RCC 7860 (cell line): ENCODE data around the gene NDUFAF5.

Experiments used
- DNase-seq: peaks from one replicate; pipeline ENCODE4 v3.0.0-alpha.2; 2015; ENCODE audit warnings: low spot score
- FAIRE-seq: peaks from 2 replicates; lab custom pipeline; 2012; peaks lifted over from hg19 to GRCh38; lab: Jason Lieb, UNC

Gene NDUFAF5

DNA sequence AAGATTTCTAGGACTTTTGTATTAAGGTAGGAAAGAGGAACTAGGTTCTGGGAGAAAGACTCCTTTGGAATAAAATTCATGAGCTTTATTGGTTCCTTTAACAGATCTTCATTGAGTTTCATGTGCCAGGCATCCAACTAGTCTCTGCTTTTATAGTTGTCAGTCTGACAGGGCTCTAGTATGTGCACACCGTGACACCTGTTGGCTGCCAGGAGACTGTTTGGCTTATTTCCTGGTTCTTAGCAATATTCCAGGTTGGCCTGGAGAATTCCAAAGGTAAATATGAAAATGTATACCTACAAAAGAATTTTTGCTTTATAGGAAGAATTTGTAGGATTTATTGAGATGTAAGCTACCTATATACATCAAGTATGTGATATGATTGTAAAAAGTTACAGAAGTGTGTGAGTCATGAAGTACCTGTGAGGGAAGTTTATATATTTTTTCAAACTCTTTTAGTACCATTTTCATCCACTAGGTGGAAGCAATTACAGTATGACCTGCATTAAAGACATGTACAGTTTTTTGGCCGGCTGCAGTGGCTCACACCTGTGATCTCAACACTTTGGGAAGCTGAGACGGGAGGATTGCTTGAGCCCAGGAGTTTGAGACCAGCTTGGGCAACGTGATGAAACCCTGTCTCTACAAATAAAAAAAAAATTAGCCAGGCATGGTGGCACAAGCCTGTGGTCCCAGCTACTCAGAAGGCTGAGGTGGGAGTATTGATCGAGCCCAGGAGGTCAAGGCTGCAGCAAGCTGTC lies 35.2 kb downstream of the NDUFAF5 start:
- FAIRE-seq = no peak
- peak; percentile 49 for DNase-seq

DNA sequence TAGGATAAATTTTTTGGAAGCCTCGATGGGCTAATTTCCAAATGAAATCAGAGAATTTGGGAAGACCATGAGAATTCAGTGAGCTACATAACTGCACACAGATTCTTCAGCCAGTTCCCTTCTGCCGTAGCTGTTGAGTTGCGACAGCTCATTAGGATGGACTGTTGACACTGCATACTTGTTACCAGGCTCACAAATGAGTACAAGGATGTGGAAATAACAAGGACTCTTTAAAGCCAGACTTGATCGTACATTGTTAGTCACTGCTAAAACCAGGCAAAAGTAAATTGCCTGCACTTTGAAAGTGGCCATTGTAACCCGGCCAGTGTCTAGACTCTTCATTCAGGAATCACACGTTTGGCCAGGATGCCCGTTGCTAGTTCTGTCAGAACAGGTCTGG lies 37.0 kb downstream of the NDUFAF5 start:
- FAIRE-seq (no peak), DNase-seq (no peak)

DNA sequence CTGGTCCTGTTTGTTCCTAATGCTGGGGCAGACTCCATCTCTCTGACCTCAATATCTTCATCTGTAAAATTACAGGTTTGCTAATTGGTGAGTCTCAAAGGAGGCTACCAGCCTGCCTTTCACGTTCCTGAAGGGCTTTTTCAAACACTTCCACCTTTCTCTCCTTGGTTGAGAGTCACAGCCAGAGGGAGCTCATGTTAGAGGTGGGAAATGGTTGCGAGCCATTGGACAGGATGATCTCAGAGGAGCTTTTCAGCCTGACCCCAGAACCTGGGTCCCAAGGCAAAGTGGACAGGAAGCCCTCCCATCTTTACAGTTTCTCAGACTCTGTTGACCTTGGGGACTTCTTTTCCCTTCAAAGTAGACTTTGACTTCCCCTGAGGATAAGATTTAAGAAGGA lies 37.6 kb downstream of the NDUFAF5 start:
- DNase-seq (no peak), FAIRE-seq (no peak)

DNA sequence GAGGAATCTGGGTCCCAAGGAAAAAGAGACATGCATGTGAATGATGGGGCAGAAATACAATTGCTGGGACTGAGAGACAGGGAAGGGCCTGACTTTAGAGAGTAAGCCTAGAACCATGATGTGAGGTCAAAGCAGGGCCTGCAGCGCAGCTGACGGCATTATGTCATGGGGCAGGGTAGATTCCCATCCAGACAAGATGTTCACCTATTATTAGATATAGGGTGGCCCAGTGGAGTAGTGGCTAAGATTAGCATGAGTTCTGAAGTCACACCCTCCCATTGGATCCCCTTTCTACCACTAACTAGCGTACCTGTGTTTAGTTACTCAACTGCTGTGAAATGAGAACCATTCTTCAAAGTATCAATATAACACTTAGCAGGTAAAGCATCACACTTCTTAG lies 39.6 kb downstream of the NDUFAF5 start:
- DNase-seq = no peak
- FAIRE-seq = no peak

DNA sequence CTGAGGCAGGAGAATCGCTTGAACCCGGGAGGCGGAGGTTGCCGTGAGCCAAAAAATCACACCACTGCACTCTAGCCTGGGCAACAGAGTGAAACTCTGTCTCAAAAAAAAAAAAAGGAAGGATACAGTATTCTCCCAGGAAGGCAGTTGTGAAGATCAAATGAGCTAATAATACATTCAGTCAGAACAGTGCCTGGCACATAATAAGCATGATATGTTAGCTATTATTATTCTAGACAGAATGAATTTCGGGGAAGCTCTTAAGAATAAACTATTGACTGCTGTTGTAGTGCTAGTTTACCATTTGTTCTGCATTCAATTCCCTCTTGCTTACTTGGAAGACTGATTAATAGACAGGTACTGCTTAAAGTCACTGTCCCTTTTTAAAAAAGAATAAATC lies 40.6 kb downstream of the NDUFAF5 start:
- FAIRE-seq (no peak), DNase-seq (no peak)

DNA sequence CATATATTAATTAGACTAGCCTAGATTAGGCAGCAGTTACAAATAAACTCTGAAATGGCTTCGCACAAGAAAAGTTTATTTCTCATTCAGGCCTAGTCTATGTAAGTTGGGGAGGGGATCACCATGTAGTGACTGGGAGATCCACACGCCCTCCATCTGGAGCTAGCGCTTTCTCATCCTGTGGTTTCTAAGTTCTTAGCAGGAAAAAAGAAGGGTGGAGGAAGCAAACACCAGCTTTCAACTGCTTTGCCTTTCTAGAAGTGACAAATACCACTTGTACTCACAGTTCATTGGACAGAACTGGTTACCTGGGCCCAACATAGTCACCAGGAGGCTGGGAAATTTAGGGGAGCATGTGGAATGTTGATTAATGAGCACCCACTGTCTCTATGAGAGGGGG lies 46.6 kb downstream of the NDUFAF5 start:
- DNase-seq (no peak), FAIRE-seq (no peak)

DNA sequence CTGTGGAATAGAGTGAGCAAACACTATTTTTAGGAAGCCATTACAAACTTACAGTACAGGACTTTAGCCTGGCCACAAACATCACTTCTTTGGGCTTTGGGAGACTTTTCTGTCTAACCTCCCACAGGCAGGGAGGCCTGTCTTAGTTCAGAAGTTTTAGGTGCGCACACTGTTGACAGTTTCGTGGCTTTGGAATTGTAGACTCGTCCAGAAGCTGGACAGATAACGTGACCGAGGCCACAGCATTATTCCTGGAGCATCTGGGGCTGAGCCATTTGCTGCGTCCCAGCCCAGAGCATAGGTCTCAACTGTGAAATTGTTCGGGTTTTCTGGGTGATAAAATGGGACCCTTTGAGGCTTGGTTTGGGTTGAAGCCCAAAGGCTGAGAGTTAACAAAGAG lies 53.8 kb downstream of the NDUFAF5 start:
- no peak for FAIRE-seq
- no peak for DNase-seq

DNA sequence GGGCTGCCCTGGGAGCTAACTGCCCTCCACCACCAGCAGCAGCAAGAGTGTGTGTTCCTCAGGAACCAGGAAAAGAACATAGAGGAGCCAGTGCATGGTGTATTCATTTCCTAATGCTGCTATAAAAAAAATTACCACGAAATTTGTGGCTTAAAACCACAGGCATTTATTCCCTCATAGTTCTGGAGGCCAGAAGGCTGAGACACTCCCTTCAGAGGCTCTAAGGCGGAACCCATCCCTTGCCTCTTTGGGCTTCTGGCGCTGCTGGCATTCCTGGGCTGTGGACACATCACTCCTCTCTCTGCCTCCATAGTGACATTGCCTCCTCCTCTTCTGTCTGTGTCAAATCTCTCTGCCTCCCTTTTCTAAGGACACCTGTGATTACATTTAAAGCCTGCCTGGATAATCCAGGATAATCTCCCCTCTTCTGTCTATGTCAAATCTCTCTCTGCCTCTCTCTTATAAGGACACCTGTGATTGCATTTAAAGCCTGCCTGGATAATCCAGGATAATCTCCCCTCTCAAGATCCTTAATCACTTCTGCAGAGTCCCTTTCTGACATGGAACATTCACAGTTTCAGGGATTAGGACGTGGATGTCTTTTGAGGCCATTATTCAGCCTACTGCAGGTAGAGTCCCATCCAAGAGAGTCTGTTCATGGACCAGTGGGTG lies 54.7 kb downstream of the NDUFAF5 start:
- no peak for FAIRE-seq

DNA sequence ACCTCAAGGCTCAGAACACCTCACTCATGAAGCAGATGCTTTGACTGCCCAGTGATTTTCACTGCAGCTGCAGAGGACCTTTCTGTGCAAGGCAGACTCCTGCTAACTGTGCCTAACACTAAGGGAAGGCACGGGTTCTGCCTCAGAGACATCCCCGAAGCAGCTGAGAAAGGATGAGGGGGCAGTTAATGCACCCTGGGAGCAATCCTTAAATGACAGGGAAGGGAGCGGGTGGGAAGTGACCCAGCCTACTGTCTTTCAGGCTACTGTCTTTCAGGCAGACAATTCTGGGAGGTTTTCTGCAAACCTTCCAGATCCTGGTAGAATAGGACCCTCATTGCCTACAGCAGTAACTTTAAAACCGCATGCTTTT lies 55.3 kb downstream of the NDUFAF5 start:
- FAIRE-seq (no peak), DNase-seq (no peak)

More for the DNA sequence above, 54.7 kb downstream of the NDUFAF5 start:
- DNase-seq = peak; percentile 23

DNA sequence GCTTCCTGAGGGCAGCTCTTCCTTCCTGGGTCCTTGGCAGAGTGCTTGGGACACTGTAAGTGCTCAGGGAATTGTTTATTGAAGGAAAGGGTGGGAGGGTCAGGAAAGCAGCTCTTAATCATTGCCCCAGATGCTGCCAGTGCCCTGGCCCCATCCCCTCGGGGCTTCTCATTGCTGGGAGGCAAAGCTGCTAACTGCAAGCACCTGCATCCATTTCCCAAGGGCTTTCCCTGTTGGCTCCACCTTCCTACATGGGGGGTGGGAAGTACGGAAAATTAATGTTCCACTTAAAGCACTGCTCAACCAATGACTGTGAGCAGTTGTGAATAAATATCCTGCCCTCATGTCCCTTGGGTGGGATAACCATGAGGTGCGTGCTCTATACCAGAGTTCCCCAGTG lies 56.4 kb downstream of the NDUFAF5 start:
- no peak for DNase-seq
- FAIRE-seq = no peak

DNA sequence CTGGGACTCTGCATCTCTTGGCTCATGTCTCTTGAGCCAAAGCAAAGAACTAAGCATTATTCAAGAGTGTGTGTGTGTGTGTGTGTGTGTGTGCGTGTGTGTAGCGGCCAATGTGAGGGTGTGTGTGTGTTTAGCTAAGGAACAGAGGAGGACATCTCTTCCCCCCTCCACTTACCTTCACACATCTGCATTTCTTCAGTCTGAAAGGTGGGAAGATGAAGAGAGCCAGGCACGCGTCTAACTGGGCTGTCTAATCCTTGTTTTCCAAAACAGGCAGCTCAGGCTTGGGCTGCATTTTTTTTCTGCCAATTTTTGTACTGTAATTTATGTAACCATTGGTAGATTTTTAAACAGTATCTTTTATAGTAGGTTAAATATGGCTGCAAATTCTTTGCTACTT lies 59.5 kb downstream of the NDUFAF5 start:
- DNase-seq (no peak), FAIRE-seq (no peak)

DNA sequence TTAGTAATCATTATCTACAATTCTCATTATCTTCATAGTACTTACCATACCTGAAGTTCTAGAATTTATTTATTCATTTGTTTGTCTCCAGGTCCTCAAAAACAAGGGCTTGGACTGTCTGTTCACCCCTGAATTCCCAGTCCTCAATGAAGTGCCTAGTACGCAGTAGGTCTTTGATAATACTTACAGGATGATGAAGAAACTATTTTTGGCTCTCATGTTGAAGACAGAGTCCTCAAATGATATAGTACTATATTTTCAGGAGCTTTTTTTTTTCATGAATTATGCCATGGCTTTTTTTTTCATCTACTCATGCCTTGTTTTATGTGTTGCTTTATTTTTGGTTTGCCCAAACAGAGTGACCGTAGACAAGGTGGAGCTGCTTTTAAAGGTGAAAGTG lies 66.5 kb downstream of the NDUFAF5 start:
- no peak for FAIRE-seq
- no peak for DNase-seq

DNA sequence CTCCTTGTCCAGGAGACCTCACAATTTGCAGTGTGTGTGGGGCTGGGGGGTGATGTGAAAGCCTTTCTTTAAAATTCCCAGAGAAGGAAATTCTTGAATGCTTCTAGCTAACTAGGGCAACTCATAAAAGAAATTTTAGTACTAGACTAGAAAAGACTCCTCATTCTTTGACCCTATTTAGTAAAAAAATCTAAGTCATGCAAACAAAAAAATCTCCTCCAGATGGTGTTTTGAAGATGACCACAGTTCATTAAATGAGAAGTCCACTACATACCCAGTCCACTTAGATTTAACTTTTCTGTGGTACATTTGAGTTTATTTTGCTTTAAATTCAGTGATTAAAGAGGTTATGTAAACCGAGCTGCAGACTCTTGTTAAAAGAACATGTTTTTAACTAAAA lies 67.5 kb downstream of the NDUFAF5 start:
- FAIRE-seq = no peak
- DNase-seq = no peak

DNA sequence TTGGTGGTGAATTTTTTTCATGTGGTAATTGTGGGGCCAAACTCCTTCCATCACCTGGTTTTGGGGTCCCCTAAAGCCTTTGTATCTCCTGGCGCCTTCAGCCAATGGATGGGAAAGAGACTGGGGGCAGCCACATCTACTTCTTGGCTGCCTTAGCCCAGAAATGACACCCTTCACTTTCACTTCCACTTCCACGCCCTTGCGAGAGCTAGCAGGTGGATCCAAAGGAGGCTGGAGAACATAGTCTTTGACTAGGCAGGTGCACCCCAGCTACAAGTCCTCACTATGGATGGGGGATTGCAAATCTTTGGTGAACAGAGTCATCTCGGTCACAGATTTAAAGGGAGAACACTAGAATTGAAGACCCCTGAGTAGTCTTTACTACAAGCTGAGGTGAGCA lies 70.8 kb downstream of the NDUFAF5 start:
- DNase-seq (no peak), FAIRE-seq (no peak)

DNA sequence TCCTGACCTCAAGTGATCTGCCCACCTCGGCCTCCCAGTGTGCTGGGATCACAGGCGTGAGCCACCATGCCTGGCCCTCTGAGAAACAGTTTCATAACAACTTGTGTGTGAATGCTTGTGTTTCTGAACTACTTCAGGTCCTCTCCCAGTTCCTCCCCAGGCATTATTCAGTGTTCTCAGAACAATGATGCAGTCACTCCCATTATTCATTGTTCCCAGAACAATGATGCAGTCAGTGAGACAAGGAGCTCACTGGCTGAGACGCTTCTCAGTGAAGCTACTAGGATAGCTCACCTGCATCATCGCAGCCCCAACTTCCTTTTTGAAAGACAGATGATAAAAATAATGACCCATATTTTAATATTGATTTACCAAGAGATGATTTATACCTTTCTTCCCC lies 71.5 kb downstream of the NDUFAF5 start:
- no peak for FAIRE-seq
- DNase-seq = no peak

DNA sequence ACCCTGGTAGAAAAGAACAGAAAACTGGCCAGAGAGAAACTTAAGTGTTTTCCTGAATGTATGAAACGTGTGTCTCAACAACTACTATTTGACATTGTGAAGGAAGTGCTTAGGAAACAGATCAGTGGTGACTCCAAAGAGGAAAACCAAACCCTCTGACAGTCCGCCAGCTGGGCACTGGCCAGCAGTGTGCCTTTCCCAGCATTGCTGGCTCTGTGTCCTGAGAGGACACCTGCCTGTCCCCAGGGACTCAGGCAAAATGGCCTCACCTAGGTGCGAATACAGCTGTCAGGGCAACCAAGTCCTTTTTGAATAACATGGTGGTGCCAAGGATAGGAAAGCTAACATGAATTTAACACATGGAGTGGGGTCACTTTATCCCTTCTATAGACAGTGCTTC lies 72.5 kb downstream of the NDUFAF5 start:
- DNase-seq (no peak), FAIRE-seq (no peak)

DNA sequence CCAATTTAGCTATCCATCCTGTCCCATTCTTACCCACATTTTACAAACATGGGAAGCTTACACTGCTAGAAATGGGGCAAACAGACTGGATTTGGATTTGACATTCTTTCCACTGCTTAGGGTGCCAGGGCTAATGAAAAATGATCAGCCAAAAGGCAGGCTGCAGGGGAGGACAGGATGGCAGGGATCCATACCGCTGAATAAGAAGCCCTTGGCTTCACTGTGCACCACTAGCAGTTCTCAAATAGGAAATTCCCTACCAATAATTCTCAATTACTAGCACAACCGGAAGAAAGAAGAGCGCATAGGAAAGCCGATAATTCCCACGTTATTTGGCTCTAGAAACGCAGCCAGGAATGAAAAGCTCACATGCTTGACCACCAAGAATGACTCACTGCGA lies 73.1 kb downstream of the NDUFAF5 start:
- no peak for DNase-seq
- no peak for FAIRE-seq

DNA sequence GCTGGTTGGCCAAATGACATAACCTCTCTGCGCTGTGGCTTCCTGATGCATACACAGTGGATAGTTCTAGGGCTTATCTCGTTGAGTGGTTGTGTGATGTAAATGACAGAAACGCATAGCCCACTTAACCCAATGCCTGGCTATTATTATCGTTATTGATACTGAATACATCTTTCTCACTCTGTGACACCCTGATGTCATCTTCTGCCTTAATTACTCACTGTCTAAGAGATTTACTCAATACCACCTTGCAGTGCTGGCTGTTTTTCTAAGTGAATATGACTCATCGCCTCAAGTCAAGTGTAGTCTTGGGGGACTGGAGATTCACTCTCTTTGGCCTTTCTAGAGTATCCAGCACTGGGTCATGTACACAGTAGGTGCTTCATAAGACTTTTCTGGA lies 73.6 kb downstream of the NDUFAF5 start:
- FAIRE-seq (no peak), DNase-seq (no peak)

DNA sequence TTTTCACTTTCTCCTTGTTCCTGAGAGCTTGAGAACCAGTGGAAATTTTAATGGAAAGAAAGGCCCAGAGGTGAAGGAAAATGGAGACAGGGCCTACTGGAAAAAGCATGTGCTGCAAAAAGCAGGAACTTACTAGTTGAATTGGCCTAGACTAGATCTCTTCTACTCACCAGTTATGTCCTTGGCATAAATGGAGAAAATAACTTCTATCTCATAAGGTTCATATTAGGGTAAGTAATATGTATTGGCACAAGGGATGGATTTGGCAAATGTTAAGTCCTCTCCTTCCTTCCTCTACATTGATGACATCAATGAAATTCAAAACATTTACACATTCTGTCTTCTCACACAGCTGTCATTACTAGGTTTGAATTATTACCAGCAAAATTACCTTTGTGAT lies 74.0 kb downstream of the NDUFAF5 start:
- DNase-seq (no peak), FAIRE-seq (no peak)

DNA sequence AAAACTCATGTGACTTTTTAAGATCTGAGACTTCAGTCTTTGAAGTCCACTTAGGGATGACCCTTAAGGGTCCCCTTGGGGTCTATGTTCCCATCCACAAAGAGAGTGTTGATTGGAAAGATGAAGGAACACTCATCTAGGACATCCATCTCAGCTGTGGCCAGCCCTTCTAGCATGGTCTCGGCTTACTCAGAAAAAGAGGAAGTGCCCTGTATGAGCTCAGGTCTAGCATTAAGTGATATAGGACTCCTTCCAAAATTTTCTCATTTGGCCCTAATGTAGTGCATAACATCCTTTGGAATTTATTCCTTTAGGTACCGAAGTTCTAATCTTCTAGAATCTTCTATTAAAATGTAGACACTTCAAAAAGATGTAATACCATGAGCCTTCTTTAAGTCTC lies 77.4 kb downstream of the NDUFAF5 start:
- DNase-seq (no peak), FAIRE-seq (no peak)

DNA sequence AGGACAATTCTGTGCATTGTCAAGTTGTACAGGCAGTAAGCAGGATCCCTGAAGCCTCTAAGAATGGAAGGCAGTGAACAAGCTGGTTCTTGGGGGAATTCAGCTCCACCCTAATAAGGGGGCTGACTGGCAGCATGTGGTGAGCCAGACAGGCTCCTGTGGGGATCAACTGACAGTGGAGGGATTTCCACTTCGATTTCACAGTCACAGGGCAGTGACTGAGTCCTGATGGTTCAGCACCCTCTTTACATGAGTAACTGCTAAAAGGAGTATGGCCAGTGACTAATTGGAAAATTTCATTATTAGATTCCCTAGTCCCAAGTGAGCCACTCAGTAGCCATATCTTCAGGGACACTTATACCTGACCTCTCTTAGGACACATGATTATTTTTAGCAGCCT lies 78.4 kb downstream of the NDUFAF5 start:
- FAIRE-seq = no peak

DNA sequence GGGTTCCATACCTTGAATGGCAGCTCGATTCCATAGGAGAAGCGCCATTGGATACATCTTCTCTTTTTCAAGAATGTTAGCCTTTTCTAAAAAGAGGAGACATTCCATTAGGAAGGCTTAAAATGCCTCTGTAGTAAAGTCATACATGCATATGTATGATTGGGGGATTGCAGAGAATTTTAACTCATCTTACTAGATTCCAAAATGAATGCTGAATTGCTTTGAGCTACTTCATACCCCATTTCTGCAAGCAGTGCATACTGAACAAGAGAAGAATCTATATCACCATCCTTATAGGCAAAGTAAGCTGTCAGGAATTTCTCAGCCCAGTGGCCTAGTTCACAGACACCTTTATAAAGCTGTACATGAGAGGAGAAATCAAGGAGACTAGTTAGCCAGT lies 80.3 kb downstream of the NDUFAF5 start:
- DNase-seq (no peak), FAIRE-seq (no peak)

More for the DNA sequence above, 78.4 kb downstream of the NDUFAF5 start:
- no peak for DNase-seq
